Left hindlimb (tissue), 1 donor: ENCODE results near the gene PIKFYVE.
A peak's percentile ranks its signal among the peaks of the same experiment; 100 is the strongest.
"Not testable (repeated sequence)": the region's sequence is repeated elsewhere in the genome, so short reads cannot be mapped to it uniquely, and the experiment has no call there.

Source experiments
- DNase-seq: peaks from one replicate; pipeline ENCODE4 v3.0.0-alpha.2; 2018

PIKFYVE gene

GRCh38 chr2:208254871-208255556, 11.0 kb upstream of the PIKFYVE start, which contains the start of gene IDH1:
Gene IDH1 (minus strand): TSS chr2:208255071. CDS start chr2:208251551, 3,520 bp downstream.
- DNase-seq = peak; percentile 98

- DNase-seq = no peak
Observed at GRCh38 chr2:208255557-208256106, 10.4 kb upstream of the PIKFYVE start.

GRCh38 chr2:208256192-208256782, 9.8 kb upstream of the PIKFYVE start:
- no peak for DNase-seq

- not testable (repeated sequence) for DNase-seq
Observed at GRCh38 chr2:208256849-208257813, 8.9 kb upstream of the PIKFYVE start.

- no peak for DNase-seq
Observed at GRCh38 chr2:208265371-208265800, 669 bp upstream of the PIKFYVE start.

GRCh38 chr2:208266553-208266893, 468 bp downstream of the PIKFYVE start:
- DNase-seq = no peak

GRCh38 chr2:208266936-208267335, 881 bp downstream of the PIKFYVE start:
- no peak for DNase-seq

- not testable (repeated sequence) for DNase-seq
Observed at GRCh38 chr2:208267526-208267925, 1.5 kb downstream of the PIKFYVE start.

- no peak for DNase-seq
Observed at GRCh38 chr2:208268156-208268952, 2.3 kb downstream of the PIKFYVE start.

- DNase-seq = no peak
Observed at GRCh38 chr2:208269091-208269490, 3.0 kb downstream of the PIKFYVE start.

GRCh38 chr2:208274748-208275147, 8.7 kb downstream of the PIKFYVE start:
- no peak for DNase-seq

- DNase-seq = no peak
Observed at GRCh38 chr2:208278549-208278948, 12.5 kb downstream of the PIKFYVE start.

- no peak for DNase-seq
Observed at GRCh38 chr2:208279236-208279635, 13.2 kb downstream of the PIKFYVE start.

GRCh38 chr2:208280234-208280633, 14.2 kb downstream of the PIKFYVE start:
- no peak for DNase-seq

- no peak for DNase-seq
Observed at GRCh38 chr2:208280933-208281332, 14.9 kb downstream of the PIKFYVE start.

GRCh38 chr2:208285853-208286252, 19.8 kb downstream of the PIKFYVE start:
- no peak for DNase-seq

- DNase-seq = no peak
Observed at GRCh38 chr2:208294482-208295024, 28.5 kb downstream of the PIKFYVE start.

- no peak for DNase-seq
Observed at GRCh38 chr2:208295834-208296233, 29.8 kb downstream of the PIKFYVE start.

- no peak for DNase-seq
Observed at GRCh38 chr2:208296610-208297009, 30.6 kb downstream of the PIKFYVE start.

GRCh38 chr2:208297961-208298360, 31.9 kb downstream of the PIKFYVE start:
- no peak for DNase-seq

- no peak for DNase-seq
Observed at GRCh38 chr2:208300847-208301618, 35.0 kb downstream of the PIKFYVE start.
